Measurements from ENCODE around the gene MXRA8.
"Not testable (repeated sequence)": the region's sequence is repeated elsewhere in the genome, so short reads cannot be mapped to it uniquely, and the experiment has no call there.

MXRA8 gene

DNA sequence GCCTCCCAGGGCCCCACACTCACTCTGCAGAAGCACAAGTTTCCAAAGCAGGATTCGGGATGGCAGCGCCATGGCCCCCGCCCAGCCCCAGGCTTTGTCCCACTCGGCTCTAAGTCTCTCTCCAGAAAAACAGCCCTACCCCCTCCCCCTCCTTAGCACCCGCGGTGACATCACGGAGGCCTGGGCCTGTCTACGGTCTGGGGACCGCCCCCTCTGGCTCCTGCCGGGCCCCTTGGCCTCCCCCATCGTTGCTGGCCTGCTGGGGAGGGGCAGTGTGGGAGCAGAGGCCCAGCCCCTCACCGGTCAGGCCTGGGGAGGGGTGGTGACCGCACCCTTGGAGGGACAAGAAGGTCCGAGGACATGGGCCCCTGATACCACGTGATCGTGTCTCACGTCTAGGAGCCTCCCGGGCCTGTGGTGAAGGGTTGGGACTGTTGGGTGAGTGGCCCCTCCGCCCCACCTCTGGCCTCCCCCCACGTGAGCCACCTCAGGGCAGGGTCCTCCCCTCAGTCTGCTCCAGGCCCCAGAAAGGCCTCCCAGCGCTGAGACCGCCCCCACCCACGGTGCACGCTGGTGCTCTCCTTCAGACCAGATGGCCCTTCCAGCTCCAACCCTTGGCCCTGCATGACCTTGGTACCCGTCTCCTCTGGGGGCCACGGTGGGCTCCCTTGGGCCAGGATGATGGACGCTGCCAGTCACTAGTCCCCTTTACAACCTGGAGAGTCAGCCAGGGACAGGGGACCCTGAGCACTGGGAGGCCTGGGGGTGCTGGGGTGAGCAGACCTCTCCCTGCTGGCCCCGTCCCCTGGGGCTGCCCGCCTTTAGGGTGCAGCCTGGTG lies at the start of gene MXRA8:
MXRA8 (minus strand) TSS at position 123 of the 839 bp plus-strand sequence; CDS start at position 72, 51 bp downstream.
- peak; percentile 94 for DNase-seq

GRCh38 chr1:1407636-1408318 lies 49.4 kb upstream of the MXRA8 start:
- DNase-seq: peak; percentile 38

- DNase-seq: peak; percentile 89
Observed at GRCh38 chr1:1406821-1407635, 48.7 kb upstream of the MXRA8 start, which contains the start of gene MRPL20. TSS of gene MRPL20 (minus strand) at chr1:1407293. CDS start at chr1:1407217, 76 bp downstream.

GRCh38 chr1:1406101-1406820 lies 47.9 kb upstream of the MXRA8 start:
- no peak for DNase-seq

DNA sequence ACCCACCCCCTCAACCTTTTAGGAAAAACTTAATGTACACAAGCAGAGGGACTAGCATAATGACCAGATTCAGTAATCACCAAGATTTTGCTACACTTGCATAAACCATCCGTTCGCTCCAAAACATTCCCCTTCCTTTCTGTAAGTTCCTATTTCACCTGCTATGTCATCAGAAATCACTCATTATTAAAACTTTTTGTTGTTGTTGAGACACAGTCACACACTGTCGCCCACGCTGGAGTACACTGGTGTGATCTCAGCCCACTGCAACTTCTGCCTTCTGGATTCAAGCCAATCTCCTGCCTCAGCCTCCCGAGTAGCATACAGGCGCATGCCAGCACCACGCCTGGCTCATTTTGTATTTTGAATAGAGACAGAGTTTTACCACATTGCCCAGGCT lies 45.3 kb upstream of the MXRA8 start:
- DNase-seq: no peak

DNA sequence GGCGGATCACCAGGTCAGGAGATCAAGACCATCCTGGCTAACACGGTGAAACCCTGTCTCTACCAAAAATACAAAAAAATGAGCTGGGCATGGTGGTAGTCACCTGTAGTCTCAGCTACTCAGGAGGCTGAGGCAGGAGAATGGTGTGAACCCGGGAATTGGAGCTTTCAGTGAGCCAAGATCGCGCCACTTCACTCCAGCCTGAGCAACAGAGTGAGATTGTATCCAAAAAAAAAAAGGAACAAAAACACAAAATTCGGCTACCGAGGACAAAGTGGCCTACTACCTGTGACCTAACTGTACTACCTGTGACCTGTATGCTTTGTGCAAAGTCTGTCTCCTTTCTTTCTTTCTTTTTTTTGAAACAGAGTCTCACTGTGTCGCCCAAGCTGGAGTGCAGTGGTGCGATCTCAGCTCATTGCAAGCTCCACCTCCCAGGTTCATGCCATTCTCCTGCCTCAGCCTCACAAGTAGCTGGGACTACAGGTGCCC lies 44.6 kb upstream of the MXRA8 start:
- not testable (repeated sequence) for DNase-seq

GRCh38 chr1:1402072-1402900 lies 43.9 kb upstream of the MXRA8 start:
- peak; percentile 60 for DNase-seq

DNA sequence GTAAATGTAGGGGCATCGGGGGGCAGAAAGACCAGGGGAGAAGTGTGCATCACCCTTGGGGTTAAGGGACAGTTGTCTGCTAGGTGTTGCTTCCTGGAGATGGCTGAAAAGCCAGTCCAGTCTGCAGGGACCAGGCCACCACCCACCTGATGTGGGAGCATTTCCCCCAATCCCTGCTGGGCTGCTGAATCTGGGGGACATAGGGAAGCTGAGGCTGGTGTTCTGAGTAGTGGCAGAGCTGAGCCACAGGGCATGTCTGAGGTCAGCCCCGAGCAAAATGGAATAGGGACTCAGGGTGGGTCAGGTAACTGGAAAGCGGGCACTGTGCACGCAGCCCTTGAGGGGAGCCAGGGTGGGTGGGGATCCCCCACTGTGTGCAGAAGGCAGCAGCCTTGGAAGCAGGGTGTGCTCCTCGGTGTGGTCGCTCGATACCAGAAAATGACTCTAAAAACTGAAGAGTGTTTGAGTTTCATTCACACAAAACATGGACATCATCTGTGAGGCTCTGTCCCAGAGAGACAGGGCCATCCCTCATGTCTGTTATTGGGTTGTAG lies 43.2 kb upstream of the MXRA8 start:
- no peak for DNase-seq

- DNase-seq: no peak
Observed at GRCh38 chr1:1400576-1401456, 42.5 kb upstream of the MXRA8 start.

GRCh38 chr1:1399872-1400575 lies 41.7 kb upstream of the MXRA8 start:
- DNase-seq: no peak

- DNase-seq: peak; percentile 99
Observed at GRCh38 chr1:1399187-1399871, 41.0 kb upstream of the MXRA8 start, which contains the start of gene CCNL2. TSS of gene CCNL2 (minus strand) at chr1:1399335. CDS start at chr1:1399306, 29 bp downstream.

GRCh38 chr1:1398677-1399186 lies 40.4 kb upstream of the MXRA8 start:
- DNase-seq: no peak

GRCh38 chr1:1397839-1398523 lies 39.6 kb upstream of the MXRA8 start:
- peak; percentile 23 for DNase-seq

GRCh38 chr1:1395166-1395565 lies 36.8 kb upstream of the MXRA8 start:
- no peak for DNase-seq

DNA sequence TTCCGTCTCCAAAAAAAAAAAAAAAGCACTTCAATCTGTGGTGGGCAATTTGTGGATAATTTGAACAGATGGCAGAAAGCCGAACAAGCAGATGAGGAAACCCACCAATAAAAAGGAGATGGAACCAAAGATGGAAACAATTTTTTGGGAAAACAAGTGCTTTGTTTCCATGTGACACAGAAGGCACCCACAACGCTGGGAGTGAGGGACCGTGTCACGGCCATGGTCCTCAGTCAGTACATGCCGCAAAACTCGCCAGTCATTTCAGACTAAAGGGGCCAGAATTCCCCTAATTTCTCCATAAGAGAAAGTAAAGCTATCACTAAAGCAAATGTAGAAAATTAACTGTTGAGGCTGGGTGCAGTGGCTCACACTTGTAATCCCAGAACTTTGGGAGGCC lies 35.8 kb upstream of the MXRA8 start:
- DNase-seq: no peak

DNA sequence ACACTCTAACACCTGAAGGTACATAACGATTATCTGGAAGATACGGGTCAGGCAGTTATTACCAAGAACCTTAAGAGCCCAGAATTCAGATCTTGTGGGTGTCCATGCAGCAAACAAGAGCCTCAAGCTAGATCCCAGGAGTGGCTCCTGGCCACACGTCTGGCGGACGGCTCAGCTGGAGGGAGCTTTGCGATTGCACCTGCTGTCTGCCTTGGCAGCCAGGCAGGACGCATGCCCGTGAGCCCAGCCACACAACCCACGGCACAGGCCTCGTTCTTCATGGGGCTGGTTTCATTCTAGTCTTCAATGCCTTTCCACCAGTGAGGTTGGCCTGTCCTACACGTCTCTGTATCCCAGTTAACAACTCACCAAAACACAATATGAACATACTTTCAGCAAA lies 35.1 kb upstream of the MXRA8 start:
- no peak for DNase-seq

DNA sequence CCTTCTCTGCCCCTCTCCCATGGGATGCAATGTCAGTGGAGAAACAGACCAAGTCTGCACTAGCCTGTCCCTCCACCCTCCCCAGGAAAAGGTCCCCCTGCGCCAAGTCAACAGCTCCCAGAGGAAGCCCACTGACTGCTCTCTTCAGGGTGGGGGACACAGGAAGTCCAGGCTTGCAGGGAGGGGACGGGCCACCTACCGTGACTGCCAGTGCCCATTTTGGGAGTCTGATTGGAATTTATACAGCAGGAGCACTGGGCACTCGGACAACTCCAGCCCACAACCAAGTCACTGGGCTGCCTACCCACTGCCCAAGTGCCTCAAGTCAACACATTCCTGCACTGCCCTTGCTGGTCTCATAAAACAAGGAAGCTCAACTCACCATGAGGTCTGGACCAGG lies 34.7 kb upstream of the MXRA8 start:
- no peak for DNase-seq

DNA sequence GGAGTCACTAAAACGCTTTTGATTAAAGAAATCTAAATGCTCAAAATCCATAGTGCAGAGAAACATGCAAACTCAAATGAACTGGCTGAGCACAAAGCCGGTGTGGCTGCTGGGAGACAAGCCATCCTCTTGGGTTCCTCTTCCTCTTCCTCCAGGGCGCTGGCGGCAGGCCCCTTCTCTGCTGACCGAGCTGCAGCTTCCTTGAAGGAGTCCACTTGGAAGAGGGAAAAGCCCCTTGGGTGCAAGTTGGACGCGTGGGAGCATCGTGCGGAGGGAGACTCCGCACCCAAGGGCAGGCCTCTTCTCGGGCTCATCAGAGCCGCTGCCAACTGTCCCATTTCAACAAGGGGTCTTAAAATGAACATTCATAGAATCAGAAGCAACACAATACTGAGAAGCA lies 32.9 kb upstream of the MXRA8 start:
- no peak for DNase-seq

Measured in fibroblast of skin of right biceps (primary cell).